ENCODE measurements around the gene IFIT3. TPM values are rescaled to one million over a fixed set of nuclear protein-coding genes. Genes with fewer than 3 reads are reported as not detected.

IFIT3 gene
- polyA plus RNA-seq, 2 of the 4 experiments (the other 2 are of a cell fraction): 1.5 to 2.1 TPM

DNA sequence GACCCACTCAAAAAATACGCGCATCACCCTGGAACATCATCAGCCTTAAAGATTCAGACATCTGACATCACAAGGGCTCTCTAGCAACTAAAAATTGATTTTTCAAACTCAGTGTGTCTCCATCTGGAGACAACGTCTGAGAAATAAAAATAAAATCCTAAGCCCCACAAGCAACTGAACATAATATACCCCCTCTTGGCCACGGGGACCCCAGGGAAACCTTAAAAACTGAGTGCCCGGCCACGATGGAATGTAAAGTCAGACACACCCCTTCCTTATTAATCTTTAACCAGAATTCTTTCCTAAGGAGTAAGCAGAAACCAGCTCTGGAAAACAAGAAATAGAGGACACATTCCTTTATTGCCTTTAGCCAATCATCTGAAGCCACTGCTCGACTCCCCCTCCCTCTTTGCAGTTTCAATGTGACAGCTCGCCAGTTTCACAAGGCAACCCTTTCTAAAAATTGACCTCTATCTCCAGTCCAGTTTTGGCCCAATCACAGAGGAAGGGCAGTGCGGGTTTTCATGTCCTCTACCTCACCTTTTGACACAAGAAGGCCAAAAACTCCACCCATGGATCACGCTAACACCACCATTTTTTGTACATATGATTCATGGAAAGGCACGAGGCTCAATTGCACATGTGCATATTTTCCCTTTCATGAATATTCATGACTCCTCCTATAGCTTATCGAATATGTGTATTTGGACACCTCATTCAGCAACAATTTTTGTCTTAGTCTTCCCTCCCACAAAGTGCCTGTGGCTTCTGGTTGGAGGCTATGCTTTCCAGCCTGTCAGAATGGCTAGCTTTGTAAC lies 24.2 kb downstream of the IFIT3 start (continued):
- no peak for TF ChIP-seq GATA3 (IDR thresholded peaks at IDR 0.05; ENCODE audit: borderline replicate concordance)
- TF ChIP-seq BHLHE40 (IDR thresholded peaks at IDR 0.05; ENCODE audit: low read depth, low read length): 0 out of 2 replicates have a peak, but pooled peaks have one; percentile 53
- no peak for TF ChIP-seq MAZ (IDR thresholded peaks at IDR 0.05; ENCODE audit: borderline replicate concordance, low read depth, low read length)
- TF ChIP-seq HDAC2 (IDR thresholded peaks at IDR 0.05): no peak
- peak; percentile 67; the same call in 1 of the 2 replicates for TF ChIP-seq ATOH8 (CRISPR knock-in tag; IDR thresholded peaks at IDR 0.05; ENCODE audit: low read depth)

- POLR2A ChIA-PET: interaction anchor here (0.6 to 1.3 kb wide), 6 partner anchors 11 to 482 kb away, joined by 3 to 8 read pairs (median 4); partner anchors contain the start of gene IFIT3
- Histone ChIP-seq H3K9me3 (0 out of 3 replicates have a peak, but pooled peaks cover 3% of the 10 kb centered on the region), H3K4me3 (no peak overlapping the region), H3K4me1 (peaks cover 39% of the 10 kb centered on the region), H3K27ac (peak overlapping the region; percentile 75 to 83), H3K4me2 (peak overlapping the region; percentile 79)
- FAIRE-seq (no peak), DNase-seq (ENCODE audit: low read depth in 1 of 2, low spot score in 1 of 2) (no peak), ATAC-seq (no peak)
- WGBS (ENCODE audit: missing lambda C conversion rate): 85% methylated on average over 4 of the region's 4 CpGs
- TF ChIP-seq, protein P1, sequence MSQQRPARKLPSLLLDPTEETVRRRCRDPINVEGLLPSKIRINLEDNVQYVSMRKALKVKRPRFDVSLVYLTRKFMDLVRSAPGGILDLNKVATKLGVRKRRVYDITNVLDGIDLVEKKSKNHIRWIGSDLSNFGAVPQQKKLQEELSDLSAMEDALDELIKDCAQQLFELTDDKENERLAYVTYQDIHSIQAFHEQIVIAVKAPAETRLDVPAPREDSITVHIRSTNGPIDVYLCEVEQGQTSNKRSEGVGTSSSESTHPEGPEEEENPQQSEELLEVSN (IDR thresholded peaks at IDR 0.05; ENCODE audit: borderline replicate concordance, low read depth): no peak
- TF ChIP-seq JUN (IDR thresholded peaks at IDR 0.05) (no peak), MAFK (IDR thresholded peaks at IDR 0.05; ENCODE audit: partially characterized antibody) (peak; percentile 1), FOSL2 (IDR thresholded peaks at IDR 0.05) (no peak), FOSL2 (CRISPR knock-in tag; IDR thresholded peaks at IDR 0.05) (no peak), HEYL (CRISPR knock-in tag; IDR thresholded peaks at IDR 0.05) (no peak), NPAS2 (CRISPR knock-in tag; IDR thresholded peaks at IDR 0.05; ENCODE audit: borderline replicate concordance) (no peak), ZC3H11A (IDR thresholded peaks at IDR 0.05) (no peak)
- CTCF ChIA-PET: interaction anchor here (0.6 to 2.4 kb wide), 3 partner anchors 15 to 1435 kb away, joined by 3 to 9 read pairs (median 3); no protein-coding TSS in a partner anchor
Measured at GRCh38 chr10:89352802-89353201, 25.0 kb downstream of the IFIT3 start.

GRCh38 chr10:89355394-89355931 lies 27.7 kb downstream of the IFIT3 start:
- 81% methylated on average over 2 of the region's 2 CpGs for WGBS (ENCODE audit: missing lambda C conversion rate)
- ATAC-seq: no peak

DNA sequence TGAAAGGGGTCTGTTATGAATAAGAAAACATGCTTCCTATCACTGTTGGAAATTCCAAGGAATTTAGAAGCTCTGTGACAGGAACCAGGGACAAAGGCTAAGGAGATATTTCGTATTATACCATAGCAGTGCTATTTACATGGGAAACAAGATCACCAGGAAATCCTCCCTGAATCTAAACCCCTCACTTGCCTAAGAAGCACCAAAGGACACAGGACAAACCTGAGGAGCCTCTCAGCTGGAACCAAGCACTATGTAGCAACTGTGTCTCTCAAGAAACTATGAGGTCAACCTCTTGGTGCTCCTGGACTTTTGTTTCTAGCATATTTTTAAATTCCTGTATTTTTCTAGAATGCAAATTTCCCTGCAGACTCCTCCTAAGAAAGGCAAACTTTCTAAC lies 29.3 kb downstream of the IFIT3 start:
- Histone ChIP-seq H3K27ac (no peak overlapping the region), H3K4me1 (peaks cover 18% of the 10 kb centered on the region), H3K9me3 (0 out of 3 replicates have a peak, but pooled peaks cover 3% of the 10 kb centered on the region), H3K4me3 (no peak overlapping the region), H3K4me2 (no peak overlapping the region)
- FAIRE-seq (no peak), DNase-seq (ENCODE audit: low read depth in 1 of 2, low spot score in 1 of 2) (no peak), ATAC-seq (no peak)
- 60% methylated on average over 1 of the region's 1 CpG for WGBS (ENCODE audit: missing lambda C conversion rate)
- ChIA-PET CTCF (interaction anchor here (1.3 to 1.4 kb wide), 2 partner anchors 12 to 13 kb away, joined by 3 to 6 read pairs; no protein-coding TSS in a partner anchor), POLR2A (no interaction called here)
- no peak for TF ChIP-seq RARB (CRISPR knock-in tag; IDR thresholded peaks at IDR 0.05)
- TF ChIP-seq RAD21 (conservative IDR thresholded peaks at IDR 0.05 in 1 of 2, IDR thresholded peaks at IDR 0.05 in 1 of 2): no peak
- no peak for TF ChIP-seq RCOR1 (IDR thresholded peaks at IDR 0.05; ENCODE audit: low read depth, low read length)
- TF ChIP-seq GATA3 (IDR thresholded peaks at IDR 0.05; ENCODE audit: borderline replicate concordance): no peak
- TF ChIP-seq, protein P2, sequence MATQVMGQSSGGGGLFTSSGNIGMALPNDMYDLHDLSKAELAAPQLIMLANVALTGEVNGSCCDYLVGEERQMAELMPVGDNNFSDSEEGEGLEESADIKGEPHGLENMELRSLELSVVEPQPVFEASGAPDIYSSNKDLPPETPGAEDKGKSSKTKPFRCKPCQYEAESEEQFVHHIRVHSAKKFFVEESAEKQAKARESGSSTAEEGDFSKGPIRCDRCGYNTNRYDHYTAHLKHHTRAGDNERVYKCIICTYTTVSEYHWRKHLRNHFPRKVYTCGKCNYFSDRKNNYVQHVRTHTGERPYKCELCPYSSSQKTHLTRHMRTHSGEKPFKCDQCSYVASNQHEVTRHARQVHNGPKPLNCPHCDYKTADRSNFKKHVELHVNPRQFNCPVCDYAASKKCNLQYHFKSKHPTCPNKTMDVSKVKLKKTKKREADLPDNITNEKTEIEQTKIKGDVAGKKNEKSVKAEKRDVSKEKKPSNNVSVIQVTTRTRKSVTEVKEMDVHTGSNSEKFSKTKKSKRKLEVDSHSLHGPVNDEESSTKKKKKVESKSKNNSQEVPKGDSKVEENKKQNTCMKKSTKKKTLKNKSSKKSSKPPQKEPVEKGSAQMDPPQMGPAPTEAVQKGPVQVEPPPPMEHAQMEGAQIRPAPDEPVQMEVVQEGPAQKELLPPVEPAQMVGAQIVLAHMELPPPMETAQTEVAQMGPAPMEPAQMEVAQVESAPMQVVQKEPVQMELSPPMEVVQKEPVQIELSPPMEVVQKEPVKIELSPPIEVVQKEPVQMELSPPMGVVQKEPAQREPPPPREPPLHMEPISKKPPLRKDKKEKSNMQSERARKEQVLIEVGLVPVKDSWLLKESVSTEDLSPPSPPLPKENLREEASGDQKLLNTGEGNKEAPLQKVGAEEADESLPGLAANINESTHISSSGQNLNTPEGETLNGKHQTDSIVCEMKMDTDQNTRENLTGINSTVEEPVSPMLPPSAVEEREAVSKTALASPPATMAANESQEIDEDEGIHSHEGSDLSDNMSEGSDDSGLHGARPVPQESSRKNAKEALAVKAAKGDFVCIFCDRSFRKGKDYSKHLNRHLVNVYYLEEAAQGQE (IDR thresholded peaks at IDR 0.05): no peak
- TF ChIP-seq CEBPB (IDR thresholded peaks at IDR 0.05): no peak
- TF ChIP-seq HEYL (CRISPR knock-in tag; IDR thresholded peaks at IDR 0.05): no peak
- TF ChIP-seq TFCP2L1 (CRISPR knock-in tag; IDR thresholded peaks at IDR 0.05): no peak
- no peak for TF ChIP-seq ESRRA (IDR thresholded peaks at IDR 0.05; ENCODE audit: borderline replicate concordance, low read length)
- TF ChIP-seq ZSCAN20 (CRISPR knock-in tag; IDR thresholded peaks at IDR 0.05): no peak

More at GRCh38 chr10:89355394-89355931, 27.7 kb downstream of the IFIT3 start:
- H3K4me3 ChIP-seq: no peak overlapping the region
- H3K27ac ChIP-seq: no peak overlapping the region
- ChIA-PET CTCF (interaction anchor here (1.0 to 1.6 kb wide), 2 partner anchors 38 to 361 kb away, joined by 4 to 5 read pairs; no protein-coding TSS in a partner anchor), POLR2A (no interaction called here)
- no peak for DNase-seq (ENCODE audit: low read depth in 1 of 2, low spot score in 1 of 2)
- H3K4me1 ChIP-seq: peaks cover 32% of the 10 kb centered on the region
- TF ChIP-seq TP53 (CRISPR knock-in tag; IDR thresholded peaks at IDR 0.05): no peak
- peak; percentile 52; the same call in 1 of the 2 replicates for TF ChIP-seq ATOH8 (CRISPR knock-in tag; IDR thresholded peaks at IDR 0.05; ENCODE audit: low read depth)
- 0 out of 3 replicates have a peak, but pooled peaks cover 3% of the 10 kb centered on the region for H3K9me3 ChIP-seq
- no peak for FAIRE-seq
- H3K4me2 ChIP-seq: no peak overlapping the region

All from A549 (cell line).